GM20431 (cell line): ENCODE measurements around the gene PCBP1.
"Not testable (repeated sequence)": the region's sequence is repeated elsewhere in the genome, so short reads cannot be mapped to it uniquely, and the experiment has no call there.

Experiments used
- in situ Hi-C: fragments of 300-500 bp; cut with MseI, MboI; formaldehyde crosslinking; loops from one replicate; pipeline ENCODE4 v1.15.0; 2020; ENCODE audit warnings: low sequenced_read_pairs; ENCODE audit not compliant: unreplicated experiment

The PCBP1 gene

DNA sequence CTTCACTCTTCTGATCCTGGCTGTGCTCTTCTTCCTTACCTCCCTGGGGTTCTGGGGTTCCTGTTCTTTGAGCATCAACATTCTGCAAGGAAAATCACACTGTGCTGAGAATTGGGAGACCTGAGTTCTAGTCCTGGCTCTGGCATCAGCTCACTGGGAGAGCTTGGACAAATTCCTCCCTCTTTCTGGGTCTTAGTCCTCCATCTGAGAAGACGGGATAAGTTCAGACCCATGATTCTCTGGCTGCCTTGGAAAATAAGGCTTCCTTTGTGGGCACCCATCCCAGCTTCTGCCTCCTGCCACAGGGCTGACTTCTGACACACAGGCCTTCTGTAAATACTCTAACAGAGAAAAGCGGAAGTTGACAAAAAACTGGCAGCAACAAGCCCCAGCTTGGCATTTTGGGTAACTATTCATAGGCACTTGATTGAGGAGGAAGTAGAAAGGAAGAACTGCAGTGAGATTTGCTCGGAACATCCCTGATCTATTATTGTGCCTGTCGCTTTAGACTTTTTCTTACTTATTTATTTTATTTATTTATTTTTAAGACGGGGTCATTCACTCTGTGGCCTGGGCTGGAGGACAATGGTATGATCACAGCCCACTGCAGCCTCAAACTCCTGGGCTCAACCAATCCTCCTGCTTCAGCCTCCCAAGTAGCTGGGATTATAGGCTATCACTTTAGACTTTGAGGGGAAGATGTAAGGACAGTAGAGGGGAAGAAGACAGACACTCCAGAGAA is 7.9 kb downstream of the PCBP1 start:
- in situ Hi-C loops: no loop called here

- in situ Hi-C loops: no loop called here
Measured at GRCh38 chr2:70095720-70096670, 8.7 kb downstream of the PCBP1 start.

GRCh38 chr2:70098032-70098431 is 10.8 kb downstream of the PCBP1 start:
- in situ Hi-C loops: no loop called here

GRCh38 chr2:70099270-70099669 is 12.0 kb downstream of the PCBP1 start:
- in situ Hi-C loops: no loop called here

- in situ Hi-C loops: no loop called here
Measured at GRCh38 chr2:70101174-70101573, 13.9 kb downstream of the PCBP1 start.

DNA sequence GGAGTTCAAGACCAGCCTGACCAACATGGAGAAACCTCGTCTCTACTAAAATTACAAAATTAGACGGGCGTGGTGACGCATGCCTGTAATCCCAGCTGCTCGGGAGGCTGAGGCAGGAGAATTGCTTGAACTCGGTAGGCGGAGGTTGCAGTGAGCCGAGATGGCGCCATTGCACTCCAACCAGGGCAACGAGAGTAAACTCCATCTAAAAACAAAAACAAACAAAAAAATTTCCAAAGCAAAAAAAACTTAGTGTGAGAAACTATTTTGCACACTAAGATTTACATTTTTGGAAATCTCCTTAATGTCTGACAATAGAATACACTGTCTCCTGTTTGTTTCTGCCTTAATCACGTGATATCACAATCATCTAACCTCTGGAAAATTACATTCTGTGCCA is 14.4 kb downstream of the PCBP1 start:
- in situ Hi-C loops: not testable (repeated sequence)

- in situ Hi-C loops: not testable (repeated sequence)
Measured at GRCh38 chr2:70102323-70102905, 15.1 kb downstream of the PCBP1 start.

DNA sequence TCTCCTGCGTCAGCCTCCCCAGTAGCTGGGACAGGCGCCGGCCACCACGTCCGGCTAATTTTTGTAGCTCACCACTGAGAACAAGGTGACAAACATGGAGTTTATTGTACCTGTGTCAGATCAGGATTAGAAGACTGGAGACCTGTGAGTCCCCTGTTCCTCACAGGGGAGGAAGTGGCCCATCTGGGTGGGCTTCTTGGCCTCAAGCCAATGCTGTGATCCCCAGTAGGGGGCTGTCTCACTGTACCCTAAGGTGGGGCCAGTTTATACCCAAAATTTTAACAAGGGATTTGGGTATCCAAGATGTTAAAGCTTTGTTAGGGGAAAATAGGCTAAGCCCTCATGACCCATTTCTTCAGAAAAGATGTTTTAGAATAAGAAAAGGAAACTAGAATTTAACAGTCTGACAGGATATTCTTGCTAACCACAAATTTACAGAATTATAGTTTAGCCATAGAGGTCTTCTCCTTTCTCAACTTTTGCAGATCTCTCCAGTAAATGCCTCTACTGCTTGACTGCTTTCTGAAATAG is 16.3 kb downstream of the PCBP1 start:
- in situ Hi-C loops: no loop called here

GRCh38 chr2:70104231-70105111 is 17.2 kb downstream of the PCBP1 start:
- in situ Hi-C loops: no loop called here

GRCh38 chr2:70106138-70106537 is 18.9 kb downstream of the PCBP1 start:
- in situ Hi-C loops: not testable (repeated sequence)

DNA sequence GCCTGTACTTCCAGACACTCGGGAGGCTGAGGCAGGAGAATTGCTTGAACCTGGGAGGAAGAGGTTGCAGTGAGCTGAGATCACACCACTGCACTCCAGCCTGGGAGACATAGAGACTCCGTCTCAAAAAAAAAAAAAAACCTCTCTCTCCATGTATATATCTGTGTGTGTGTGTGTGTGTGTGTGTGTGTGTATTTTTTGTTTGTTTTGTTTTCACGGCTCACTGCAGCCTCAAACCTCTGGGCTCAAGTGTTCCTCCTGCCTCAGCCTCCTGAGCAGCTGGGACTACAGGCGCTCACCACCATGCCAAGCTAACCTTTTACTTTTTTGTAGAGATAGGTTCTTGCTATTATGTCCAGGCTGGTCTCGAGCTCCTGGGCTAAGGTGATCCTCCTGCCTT is 23.1 kb downstream of the PCBP1 start:
- in situ Hi-C loops: not testable (repeated sequence)

GRCh38 chr2:70111752-70112591 is 24.7 kb downstream of the PCBP1 start:
- in situ Hi-C loops: no loop called here

- in situ Hi-C loops: no loop called here
Measured at GRCh38 chr2:70113359-70114070, 26.2 kb downstream of the PCBP1 start.

DNA sequence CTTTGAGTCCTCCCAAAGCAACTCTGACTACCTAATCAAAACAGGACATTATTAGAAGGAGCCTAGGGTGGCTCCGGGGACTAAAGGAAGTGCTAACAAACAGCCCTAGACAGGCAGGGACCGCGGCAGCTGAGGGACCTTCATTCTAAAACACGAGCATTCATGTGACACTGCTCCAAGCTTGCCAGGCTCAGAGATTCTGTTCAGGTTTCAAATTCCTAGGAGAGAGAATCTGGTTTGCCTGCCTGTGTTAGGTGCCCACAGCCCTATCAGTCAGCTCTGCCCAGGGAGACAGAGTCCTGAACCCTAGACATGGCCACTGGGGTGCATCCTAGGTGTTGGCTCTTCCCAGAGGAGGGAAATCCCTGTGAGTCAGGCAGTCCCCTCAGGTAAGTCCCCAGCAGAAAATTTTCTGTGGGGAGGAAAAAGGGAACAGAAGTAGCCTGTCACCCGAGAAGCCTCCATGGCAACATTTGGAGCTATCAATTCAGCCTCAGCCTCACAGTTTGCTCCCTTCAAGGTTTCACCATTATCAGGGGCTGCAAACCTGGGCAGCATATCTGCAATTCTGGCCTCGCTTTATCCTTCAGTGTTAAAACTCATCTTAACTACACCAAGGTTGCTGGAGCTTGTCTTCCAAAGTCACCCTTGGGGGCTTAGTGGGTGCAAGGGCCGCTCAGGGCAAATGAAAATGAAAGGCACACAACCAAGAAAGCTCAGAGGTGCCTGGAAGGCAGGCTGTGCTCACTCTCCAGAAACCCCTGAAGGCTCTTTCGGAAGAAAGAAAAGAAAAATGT is 28.6 kb downstream of the PCBP1 start:
- in situ Hi-C loops: no loop called here

- in situ Hi-C loops: no loop called here
Measured at GRCh38 chr2:70116936-70117552, 29.8 kb downstream of the PCBP1 start.

GRCh38 chr2:70118798-70119454 is 31.6 kb downstream of the PCBP1 start:
- in situ Hi-C loops: no loop called here
